ENCODE results near the gene MMP24.

DNA sequence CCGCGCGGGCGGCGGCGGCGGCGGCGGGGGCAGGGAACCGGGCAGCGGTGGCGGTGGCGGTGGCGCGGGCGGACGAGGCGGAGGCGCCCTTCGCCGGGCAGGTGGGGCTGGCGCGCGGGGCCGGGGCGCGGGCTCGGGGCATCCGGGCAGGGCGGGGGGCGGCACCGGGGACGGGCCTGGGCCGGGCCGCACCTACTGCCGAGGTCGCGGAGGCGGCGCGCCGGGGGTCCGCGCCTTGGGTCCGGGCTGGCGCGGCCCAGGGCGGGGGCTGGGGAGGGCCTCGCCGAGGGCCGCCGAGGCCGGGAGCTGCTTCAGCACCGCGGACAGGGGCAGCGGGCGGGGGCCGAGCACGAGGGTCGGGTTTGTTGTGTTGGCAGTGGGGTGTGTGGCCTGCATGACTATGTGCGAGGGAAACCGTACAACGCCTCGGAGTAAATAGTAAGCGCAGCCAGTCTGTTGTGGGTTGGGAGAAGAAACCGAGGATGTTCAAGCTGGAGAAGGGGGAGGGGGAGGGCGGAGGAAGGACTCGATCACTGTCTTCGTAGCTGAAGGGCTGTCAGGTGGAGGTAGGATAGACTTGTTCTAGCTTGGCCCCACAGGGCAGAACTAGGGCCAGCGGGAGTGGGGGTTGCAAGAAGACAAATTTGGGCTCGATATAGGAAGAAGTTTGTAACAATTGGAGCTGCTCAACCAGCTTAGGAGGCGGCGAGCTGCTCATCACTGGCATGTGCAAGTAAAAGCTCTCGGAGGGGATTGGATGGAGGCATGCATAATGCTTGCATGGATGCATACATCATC, 593 bp downstream of the MMP24 start:
- TF ChIP-seq, protein P1, sequence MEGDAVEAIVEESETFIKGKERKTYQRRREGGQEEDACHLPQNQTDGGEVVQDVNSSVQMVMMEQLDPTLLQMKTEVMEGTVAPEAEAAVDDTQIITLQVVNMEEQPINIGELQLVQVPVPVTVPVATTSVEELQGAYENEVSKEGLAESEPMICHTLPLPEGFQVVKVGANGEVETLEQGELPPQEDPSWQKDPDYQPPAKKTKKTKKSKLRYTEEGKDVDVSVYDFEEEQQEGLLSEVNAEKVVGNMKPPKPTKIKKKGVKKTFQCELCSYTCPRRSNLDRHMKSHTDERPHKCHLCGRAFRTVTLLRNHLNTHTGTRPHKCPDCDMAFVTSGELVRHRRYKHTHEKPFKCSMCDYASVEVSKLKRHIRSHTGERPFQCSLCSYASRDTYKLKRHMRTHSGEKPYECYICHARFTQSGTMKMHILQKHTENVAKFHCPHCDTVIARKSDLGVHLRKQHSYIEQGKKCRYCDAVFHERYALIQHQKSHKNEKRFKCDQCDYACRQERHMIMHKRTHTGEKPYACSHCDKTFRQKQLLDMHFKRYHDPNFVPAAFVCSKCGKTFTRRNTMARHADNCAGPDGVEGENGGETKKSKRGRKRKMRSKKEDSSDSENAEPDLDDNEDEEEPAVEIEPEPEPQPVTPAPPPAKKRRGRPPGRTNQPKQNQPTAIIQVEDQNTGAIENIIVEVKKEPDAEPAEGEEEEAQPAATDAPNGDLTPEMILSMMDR (IDR thresholded peaks at IDR 0.05) = no peak
- no peak for TF ChIP-seq EZH2phosphoT487 (IDR thresholded peaks at IDR 0.05)

Measured in neural progenitor cell (in vitro differentiated cells).